ENCODE results near the gene ODF2.
A peak's percentile ranks its signal among the peaks of the same experiment; 100 is the strongest.
"Not testable (repeated sequence)": the region's sequence is repeated elsewhere in the genome, so short reads cannot be mapped to it uniquely, and the experiment has no call there.

The ODF2 gene

GRCh38 chr9:128439273-128439672 lies 16.5 kb upstream of the ODF2 start:
- no peak for TF ChIP-seq CTCF (IDR thresholded peaks at IDR 0.05; ENCODE audit: control insufficient read depth, insufficient read depth, low read depth, low read length, missing control alignments)
- DNase-seq (ENCODE audit: low read depth) = no peak
- H3K4me3 ChIP-seq (ENCODE audit: control insufficient read depth, low read depth, low read length) = no peak overlapping the region

DNA sequence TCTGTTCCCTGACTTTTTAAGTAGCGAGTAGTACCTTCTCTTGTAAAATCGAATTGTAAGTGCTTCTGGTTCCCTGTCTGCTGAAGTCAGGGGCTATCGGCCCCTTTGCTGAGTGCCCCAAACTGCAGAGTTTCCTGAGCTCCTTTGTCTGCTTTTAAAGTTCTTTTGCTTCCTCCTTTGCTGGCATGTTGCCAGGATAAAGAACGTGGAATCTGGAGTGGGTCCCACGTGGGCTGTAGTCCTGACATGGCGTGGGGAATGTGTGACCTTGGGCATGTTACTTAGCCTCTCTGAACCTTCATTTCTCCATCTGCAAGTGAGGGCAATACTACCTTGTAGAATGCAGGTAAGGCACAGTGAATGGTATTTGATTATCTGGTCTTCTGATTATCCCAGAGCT lies 13.7 kb upstream of the ODF2 start:
- no peak for TF ChIP-seq CTCF (IDR thresholded peaks at IDR 0.05; ENCODE audit: control insufficient read depth, insufficient read depth, low read depth, low read length, missing control alignments)
- no peak for DNase-seq (ENCODE audit: low read depth)
- H3K4me3 ChIP-seq (ENCODE audit: control insufficient read depth, low read depth, low read length) = no peak overlapping the region

DNA sequence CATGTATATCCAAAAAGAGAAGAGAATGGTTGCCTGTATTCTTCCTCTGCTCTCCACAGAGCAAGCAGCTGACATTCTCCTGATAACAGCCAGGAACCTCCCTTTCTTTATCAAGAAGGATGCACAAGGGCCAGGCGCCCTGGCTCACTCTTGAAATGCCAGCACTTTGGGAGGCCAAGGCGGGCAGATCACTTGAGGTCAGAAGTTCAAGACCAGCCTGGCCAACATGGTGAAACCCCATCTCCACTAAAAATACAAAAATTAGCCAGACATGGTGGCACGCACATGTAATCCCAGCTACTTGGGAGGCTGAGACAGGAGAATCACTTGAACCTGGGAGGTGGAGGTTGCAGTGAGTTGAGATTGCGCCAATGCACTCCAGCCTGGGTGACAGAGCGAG lies 9.3 kb upstream of the ODF2 start:
- not testable (repeated sequence) for H3K4me3 ChIP-seq (ENCODE audit: control insufficient read depth, low read depth, low read length); DNase-seq (ENCODE audit: low read depth)

DNA sequence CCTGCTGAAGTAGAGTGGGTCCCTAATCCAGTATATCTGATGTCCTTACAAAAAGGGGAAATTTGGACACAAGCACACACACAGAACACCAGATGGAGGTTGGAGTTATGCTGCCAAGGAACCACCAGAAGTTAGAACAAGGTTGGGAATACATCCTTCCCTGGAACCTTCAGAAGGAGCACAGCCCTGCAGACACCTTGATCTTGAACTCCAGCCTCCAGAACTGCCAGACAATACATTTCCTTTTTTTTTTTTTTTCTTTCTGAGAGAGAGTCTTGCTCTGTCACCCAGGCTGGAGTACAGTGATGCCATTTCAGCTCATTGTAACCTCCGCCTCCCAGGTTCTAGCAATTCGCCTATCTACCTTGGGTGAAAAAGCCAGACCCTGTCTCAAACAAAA lies 7.1 kb upstream of the ODF2 start:
- TF ChIP-seq CTCF (IDR thresholded peaks at IDR 0.05; ENCODE audit: control insufficient read depth, insufficient read depth, low read depth, low read length, missing control alignments) = no peak
- no peak overlapping the region for H3K4me3 ChIP-seq (ENCODE audit: control insufficient read depth, low read depth, low read length)
- DNase-seq (ENCODE audit: low read depth) = no peak

- no peak for TF ChIP-seq CTCF (IDR thresholded peaks at IDR 0.05; ENCODE audit: control insufficient read depth, insufficient read depth, low read depth, low read length, missing control alignments)
- no peak for DNase-seq (ENCODE audit: low read depth)
- H3K4me3 ChIP-seq (ENCODE audit: control insufficient read depth, low read depth, low read length) = no peak overlapping the region
These were observed 815 bp upstream of the ODF2 start for GRCh38 chr9:128454991-128455390.

DNA sequence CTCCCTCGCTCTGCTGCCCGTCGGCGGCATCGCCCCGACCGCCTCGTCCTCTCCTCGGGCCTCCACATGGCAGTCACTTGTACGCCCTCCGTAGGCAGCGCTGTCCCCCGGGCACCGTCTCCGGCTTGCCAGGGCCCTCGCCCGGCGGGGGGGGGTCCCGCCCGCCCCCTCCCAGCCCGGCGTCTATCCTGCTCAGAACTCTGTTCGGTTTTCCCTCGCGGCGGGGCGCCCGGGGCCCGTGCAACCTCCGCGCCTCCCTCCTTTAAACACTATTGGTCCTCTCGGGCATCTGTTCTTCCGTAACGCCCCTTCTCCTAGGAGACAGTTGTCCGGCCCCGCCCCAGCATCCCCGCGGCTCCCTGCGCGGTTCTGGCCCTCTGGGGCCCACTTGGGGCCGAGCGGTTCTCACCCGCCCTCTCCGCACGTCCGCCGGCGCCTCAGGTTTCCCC lies 831 bp downstream of the ODF2 start:
- peak overlapping the region; percentile 81 for H3K4me3 ChIP-seq (ENCODE audit: control insufficient read depth, low read depth, low read length)
- peak; percentile 13 for DNase-seq (ENCODE audit: low read depth)
- TF ChIP-seq CTCF (IDR thresholded peaks at IDR 0.05; ENCODE audit: control insufficient read depth, insufficient read depth, low read depth, low read length, missing control alignments) = no peak

- TF ChIP-seq CTCF (IDR thresholded peaks at IDR 0.05; ENCODE audit: control insufficient read depth, insufficient read depth, low read depth, low read length, missing control alignments) = no peak
- no peak for DNase-seq (ENCODE audit: low read depth)
These were observed 1.4 kb downstream of the ODF2 start for GRCh38 chr9:128457207-128457606.

More at GRCh38 chr9:128457207-128457606, 1.4 kb downstream of the ODF2 start:
- peak overlapping the region; percentile 81 for H3K4me3 ChIP-seq (ENCODE audit: control insufficient read depth, low read depth, low read length)

All from AG09309 (cell line).